Suppressor macrophage treated with lipopolysaccharide for 4 hours (primary cell): ENCODE results near the gene HRH2.
A peak's percentile ranks its signal among the peaks of the same experiment; 100 is the strongest.
"Not testable (repeated sequence)": the region's sequence is repeated elsewhere in the genome, so short reads cannot be mapped to it uniquely, and the experiment has no call there.

Source experiments
- DNase-seq: peaks from one replicate; pipeline ENCODE4 v3.0.0-alpha.2; 2020

HRH2 gene

GRCh38 chr5:175717837-175718236, 60.0 kb downstream of the HRH2 start:
- DNase-seq, result no peak

GRCh38 chr5:175718401-175719108, 60.7 kb downstream of the HRH2 start:
- peak; percentile 80 for DNase-seq

GRCh38 chr5:175719109-175719432, 61.2 kb downstream of the HRH2 start:
- not testable (repeated sequence) for DNase-seq

GRCh38 chr5:175724314-175725275, 66.7 kb downstream of the HRH2 start:
- DNase-seq, result peak; percentile 16

GRCh38 chr5:175728316-175728715, 70.4 kb downstream of the HRH2 start:
- no peak for DNase-seq

GRCh38 chr5:175728885-175729828, 71.3 kb downstream of the HRH2 start:
- DNase-seq, result no peak

GRCh38 chr5:175729829-175730277, 72.0 kb downstream of the HRH2 start:
- DNase-seq, result peak; percentile 91

- DNase-seq, result no peak
These were observed 73.3 kb downstream of the HRH2 start for GRCh38 chr5:175731172-175731571.

GRCh38 chr5:175731756-175732465, 74.0 kb downstream of the HRH2 start:
- DNase-seq, result no peak

- no peak for DNase-seq
These were observed 75.1 kb downstream of the HRH2 start for GRCh38 chr5:175733017-175733416.

- DNase-seq, result no peak
These were observed 76.1 kb downstream of the HRH2 start for GRCh38 chr5:175734016-175734415.

GRCh38 chr5:175734501-175734900, 76.6 kb downstream of the HRH2 start:
- no peak for DNase-seq

GRCh38 chr5:175735701-175736100, 77.8 kb downstream of the HRH2 start:
- no peak for DNase-seq

GRCh38 chr5:175736652-175737051, 78.8 kb downstream of the HRH2 start:
- no peak for DNase-seq

- DNase-seq, result no peak
These were observed 79.6 kb downstream of the HRH2 start for GRCh38 chr5:175737481-175737880.

GRCh38 chr5:175738126-175738525, 80.3 kb downstream of the HRH2 start:
- no peak for DNase-seq

GRCh38 chr5:175738602-175739133, 80.8 kb downstream of the HRH2 start:
- no peak for DNase-seq

- no peak for DNase-seq
These were observed 82.1 kb downstream of the HRH2 start for GRCh38 chr5:175740014-175740413.

GRCh38 chr5:175741556-175741955, 83.7 kb downstream of the HRH2 start:
- DNase-seq, result peak; percentile 25

- no peak for DNase-seq
These were observed 84.6 kb downstream of the HRH2 start for GRCh38 chr5:175742290-175742994.

GRCh38 chr5:175743676-175744210, 85.9 kb downstream of the HRH2 start:
- DNase-seq, result no peak
